Spleen (tissue), 7 donors: Measurements from ENCODE around the gene SBDS.

Experiments
- CTCF ChIP-seq, 11 experiments: fragments of 200-600 bp in 7 of 11; fragments of 450-650 bp in 4 of 11; sonication (generic) in 4 of 11; IDR thresholded peaks in 8 of 11; conservative IDR thresholded peaks in 3 of 11; 1 replicate in 7 of 11; 2 replicates in 4 of 11; pipeline versions ENCODE4 v1.4.0 to v1.8.0; 2016 to 2021; ENCODE audit warnings: antibody characterized with exemption in 11 of 11, inconsistent platforms in 4 of 11, mild to moderate bottlenecking in 1 of 11
- POLR2A ChIP-seq, 3 donors: fragments of 450-650 bp; IDR thresholded peaks; one replicate each; pipeline ENCODE4 v1.5.1; 2017; ENCODE audit warnings: antibody characterized with exemption in 3 of 3, mild to moderate bottlenecking in 1 of 3
- POLR2AphosphoS5 ChIP-seq, 3 donors: sonication (generic); formaldehyde crosslinking; IDR thresholded peaks; one replicate each; pipeline ENCODE4 v1.5.1; 2017; ENCODE audit warnings: antibody characterized with exemption in 3 of 3
- donor health status: DM: no; HTN: no; CAD: no; lungs with moderate emphysema.
- donor health status: DM: no; HTN: no; CAD: no.
- donor health status: DM: no; HTN: no; CAD: no.

DNA sequence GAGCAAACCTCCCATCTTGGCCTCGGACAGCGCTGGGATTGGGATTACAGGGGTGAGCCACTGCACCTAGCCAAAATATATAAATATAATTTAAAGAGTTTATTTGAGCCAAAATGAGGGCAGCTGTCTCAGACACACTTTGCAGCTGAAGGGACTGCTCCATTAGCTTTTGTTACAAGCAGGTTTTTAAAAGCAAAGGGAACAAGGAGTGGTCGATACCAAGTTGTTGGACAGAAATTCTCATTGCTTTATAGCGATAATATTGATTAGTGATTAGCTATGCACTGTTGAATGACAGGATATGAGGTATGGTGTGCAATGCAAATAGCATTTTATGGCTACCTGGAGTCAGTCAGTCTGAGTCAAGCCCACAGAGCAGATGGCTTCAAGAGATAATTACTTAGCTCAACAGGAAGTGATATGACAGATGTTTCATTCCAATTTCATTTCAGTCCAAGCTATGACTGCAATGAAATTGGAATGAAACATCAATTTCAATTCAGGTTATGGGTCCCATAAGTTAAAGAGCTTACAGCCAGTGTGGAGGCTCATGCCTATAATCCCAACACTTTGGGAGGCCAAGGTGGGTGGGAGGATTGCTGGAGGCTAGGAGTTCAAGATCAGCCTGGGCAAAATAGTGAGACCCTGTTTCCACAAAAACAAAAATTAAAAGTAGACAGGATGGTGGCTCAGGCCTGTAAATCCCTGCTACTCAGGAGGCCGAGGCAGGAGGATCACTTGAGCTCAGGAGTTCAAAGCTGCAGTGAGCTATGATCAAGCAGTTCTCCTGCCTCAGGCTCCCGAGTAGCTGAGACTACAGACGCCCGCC lies 24.4 kb upstream of the SBDS start:
- TF ChIP-seq CTCF (IDR thresholded peaks at IDR 0.05 in 8 of 11, conservative IDR thresholded peaks at IDR 0.05 in 3 of 11) (no peak), POLR2AphosphoS5 (IDR thresholded peaks at IDR 0.05) (no peak), POLR2A (IDR thresholded peaks at IDR 0.05) (no peak)
